GM19455 (cell line): ENCODE results near the gene LINGO3.
"Not testable (repeated sequence)": the region's sequence is repeated elsewhere in the genome, so short reads cannot be mapped to it uniquely, and the experiment has no call there.

ENCODE experiments used
- ATAC-seq: cut with Tn5 transposase; IDR thresholded peaks from one replicate; pipeline ENCODE4 v1.9.1; 2021; ENCODE audit not compliant: unreplicated experiment

Gene LINGO3

GRCh38 chr19:2308114-2308556 lies at the start of gene LINGO3:
TSS of gene LINGO3 (minus strand) at chr19:2308154. CDS start at chr19:2291776, 16,378 bp downstream.
- no peak for ATAC-seq

GRCh38 chr19:2356036-2356646 lies 48.2 kb upstream of the LINGO3 start:
- no peak for ATAC-seq

- ATAC-seq, result no peak
These were observed 47.4 kb upstream of the LINGO3 start for GRCh38 chr19:2355168-2356035.

- ATAC-seq, result no peak
These were observed 46.7 kb upstream of the LINGO3 start for GRCh38 chr19:2354670-2355069.

GRCh38 chr19:2353887-2354592 lies 46.1 kb upstream of the LINGO3 start:
- ATAC-seq, result no peak

GRCh38 chr19:2353159-2353886 lies 45.4 kb upstream of the LINGO3 start:
- ATAC-seq, result no peak

- no peak for ATAC-seq
These were observed 44.2 kb upstream of the LINGO3 start for GRCh38 chr19:2352121-2352520.

- ATAC-seq, result no peak
These were observed 43.6 kb upstream of the LINGO3 start for GRCh38 chr19:2351591-2351990.

GRCh38 chr19:2350656-2351055 lies 42.7 kb upstream of the LINGO3 start:
- no peak for ATAC-seq

- ATAC-seq, result not testable (repeated sequence)
These were observed 41.9 kb upstream of the LINGO3 start for GRCh38 chr19:2349818-2350217.

- no peak for ATAC-seq
These were observed 38.1 kb upstream of the LINGO3 start for GRCh38 chr19:2345794-2346663.

GRCh38 chr19:2345076-2345475 lies 37.1 kb upstream of the LINGO3 start:
- no peak for ATAC-seq

- ATAC-seq, result no peak
These were observed 36.5 kb upstream of the LINGO3 start for GRCh38 chr19:2344381-2344870.

GRCh38 chr19:2343289-2343982 lies 35.5 kb upstream of the LINGO3 start:
- no peak for ATAC-seq

GRCh38 chr19:2342656-2343288 lies 34.8 kb upstream of the LINGO3 start:
- ATAC-seq, result no peak

GRCh38 chr19:2341982-2342381 lies 34.0 kb upstream of the LINGO3 start:
- ATAC-seq, result no peak

- ATAC-seq, result no peak
These were observed 33.3 kb upstream of the LINGO3 start for GRCh38 chr19:2341244-2341751.

GRCh38 chr19:2340496-2341243 lies 32.7 kb upstream of the LINGO3 start:
- ATAC-seq, result no peak
